ENCODE measurements around the gene RAVER1. TPM values are rescaled to one million over a fixed set of nuclear protein-coding genes. Genes with fewer than 3 reads are reported as not detected.
A peak's percentile ranks its signal among the peaks of the same experiment; 100 is the strongest.

RAVER1 gene
- total and polyA plus RNA-seq, 2 of the 13 experiments (the other 11 are each of a cell fraction or from before 2014, with no cell fraction given) = 3.6 to 7.9 TPM

DNA sequence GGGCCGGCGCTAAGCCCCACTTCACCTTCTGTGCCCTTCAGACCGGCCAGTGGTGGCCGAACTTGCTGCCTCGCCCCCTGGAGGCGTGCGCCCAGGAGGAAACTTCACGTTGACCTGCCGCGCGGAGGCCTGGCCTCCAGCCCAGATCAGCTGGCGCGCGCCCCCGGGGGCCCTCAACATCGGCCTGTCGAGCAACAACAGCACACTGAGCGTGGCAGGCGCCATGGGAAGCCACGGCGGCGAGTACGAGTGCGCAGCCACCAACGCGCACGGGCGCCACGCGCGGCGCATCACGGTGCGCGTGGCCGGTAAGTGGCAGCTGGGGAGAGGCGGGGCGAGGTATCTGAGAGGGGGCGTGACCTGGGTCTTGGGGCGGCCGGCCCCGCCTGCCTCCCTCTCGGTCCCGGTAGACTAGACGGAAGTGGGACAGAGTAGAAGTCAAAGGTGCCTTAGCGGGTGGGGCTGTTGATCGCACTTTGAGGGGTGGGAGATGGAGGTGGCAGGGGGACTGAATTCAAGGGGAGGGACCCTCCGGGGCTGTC, 38.0 kb downstream of the RAVER1 start (continued):
- TF ChIP-seq, protein P1, sequence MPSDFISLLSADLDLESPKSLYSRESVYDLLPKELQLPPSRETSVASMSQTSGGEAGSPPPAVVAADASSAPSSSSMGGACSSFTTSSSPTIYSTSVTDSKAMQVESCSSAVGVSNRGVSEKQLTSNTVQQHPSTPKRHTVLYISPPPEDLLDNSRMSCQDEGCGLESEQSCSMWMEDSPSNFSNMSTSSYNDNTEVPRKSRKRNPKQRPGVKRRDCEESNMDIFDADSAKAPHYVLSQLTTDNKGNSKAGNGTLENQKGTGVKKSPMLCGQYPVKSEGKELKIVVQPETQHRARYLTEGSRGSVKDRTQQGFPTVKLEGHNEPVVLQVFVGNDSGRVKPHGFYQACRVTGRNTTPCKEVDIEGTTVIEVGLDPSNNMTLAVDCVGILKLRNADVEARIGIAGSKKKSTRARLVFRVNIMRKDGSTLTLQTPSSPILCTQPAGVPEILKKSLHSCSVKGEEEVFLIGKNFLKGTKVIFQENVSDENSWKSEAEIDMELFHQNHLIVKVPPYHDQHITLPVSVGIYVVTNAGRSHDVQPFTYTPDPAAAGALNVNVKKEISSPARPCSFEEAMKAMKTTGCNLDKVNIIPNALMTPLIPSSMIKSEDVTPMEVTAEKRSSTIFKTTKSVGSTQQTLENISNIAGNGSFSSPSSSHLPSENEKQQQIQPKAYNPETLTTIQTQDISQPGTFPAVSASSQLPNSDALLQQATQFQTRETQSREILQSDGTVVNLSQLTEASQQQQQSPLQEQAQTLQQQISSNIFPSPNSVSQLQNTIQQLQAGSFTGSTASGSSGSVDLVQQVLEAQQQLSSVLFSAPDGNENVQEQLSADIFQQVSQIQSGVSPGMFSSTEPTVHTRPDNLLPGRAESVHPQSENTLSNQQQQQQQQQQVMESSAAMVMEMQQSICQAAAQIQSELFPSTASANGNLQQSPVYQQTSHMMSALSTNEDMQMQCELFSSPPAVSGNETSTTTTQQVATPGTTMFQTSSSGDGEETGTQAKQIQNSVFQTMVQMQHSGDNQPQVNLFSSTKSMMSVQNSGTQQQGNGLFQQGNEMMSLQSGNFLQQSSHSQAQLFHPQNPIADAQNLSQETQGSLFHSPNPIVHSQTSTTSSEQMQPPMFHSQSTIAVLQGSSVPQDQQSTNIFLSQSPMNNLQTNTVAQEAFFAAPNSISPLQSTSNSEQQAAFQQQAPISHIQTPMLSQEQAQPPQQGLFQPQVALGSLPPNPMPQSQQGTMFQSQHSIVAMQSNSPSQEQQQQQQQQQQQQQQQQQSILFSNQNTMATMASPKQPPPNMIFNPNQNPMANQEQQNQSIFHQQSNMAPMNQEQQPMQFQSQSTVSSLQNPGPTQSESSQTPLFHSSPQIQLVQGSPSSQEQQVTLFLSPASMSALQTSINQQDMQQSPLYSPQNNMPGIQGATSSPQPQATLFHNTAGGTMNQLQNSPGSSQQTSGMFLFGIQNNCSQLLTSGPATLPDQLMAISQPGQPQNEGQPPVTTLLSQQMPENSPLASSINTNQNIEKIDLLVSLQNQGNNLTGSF (CRISPR knock-in tag; IDR thresholded peaks at IDR 0.05) = no peak
- 0 out of 2 replicates have a peak, but pooled peaks have one; percentile 16 for TF ChIP-seq SRY (CRISPR knock-in tag; IDR thresholded peaks at IDR 0.05)
- TF ChIP-seq ZNF724P (CRISPR knock-in tag; IDR thresholded peaks at IDR 0.05; ENCODE audit: borderline replicate concordance) = peak; percentile 48; the same call in 1 of the 2 replicates
- TF ChIP-seq HNRNPK (IDR thresholded peaks at IDR 0.05; ENCODE audit: low read depth, low read length, poor library complexity, severe bottlenecking) = peak; percentile 77
- 0 out of 3 replicates have a peak, but pooled peaks have one; percentile 30 for TF ChIP-seq MXI1 (IDR thresholded peaks at IDR 0.05; ENCODE audit: borderline replicate concordance, low read depth, low read length)
- TF ChIP-seq NFKB2 (CRISPR knock-in tag; IDR thresholded peaks at IDR 0.05; ENCODE audit: borderline replicate concordance) = peak; percentile 17; the same call in 1 of the 2 replicates
- TF ChIP-seq TARDBP (CRISPR knock-in tag; IDR thresholded peaks at IDR 0.05) = no peak
- TF ChIP-seq PHF8 (CRISPR knock-in tag; IDR thresholded peaks at IDR 0.05) = no peak
- TF ChIP-seq KDM2A (CRISPR knock-in tag; IDR thresholded peaks at IDR 0.05; ENCODE audit: borderline replicate concordance, low read depth) = 0 out of 2 replicates have a peak, but pooled peaks have one; percentile 45
- TF ChIP-seq NRL (CRISPR knock-in tag; IDR thresholded peaks at IDR 0.05; ENCODE audit: borderline replicate concordance) = 0 out of 2 replicates have a peak, but pooled peaks have one; percentile 48
- peak; percentile 83 for TF ChIP-seq HDAC1 (CRISPR knock-in tag; IDR thresholded peaks at IDR 0.05)
- no peak for TF ChIP-seq ZNF335 (CRISPR knock-in tag; IDR thresholded peaks at IDR 0.05)
- 0 out of 2 replicates have a peak, but pooled peaks have one; percentile 31 for TF ChIP-seq ZNF552 (CRISPR knock-in tag; IDR thresholded peaks at IDR 0.05; ENCODE audit: borderline replicate concordance)
- TF ChIP-seq YEATS2 (CRISPR knock-in tag; IDR thresholded peaks at IDR 0.05; ENCODE audit: borderline replicate concordance) = 0 out of 2 replicates have a peak, but pooled peaks have one; percentile 14
- TF ChIP-seq, protein P2, sequence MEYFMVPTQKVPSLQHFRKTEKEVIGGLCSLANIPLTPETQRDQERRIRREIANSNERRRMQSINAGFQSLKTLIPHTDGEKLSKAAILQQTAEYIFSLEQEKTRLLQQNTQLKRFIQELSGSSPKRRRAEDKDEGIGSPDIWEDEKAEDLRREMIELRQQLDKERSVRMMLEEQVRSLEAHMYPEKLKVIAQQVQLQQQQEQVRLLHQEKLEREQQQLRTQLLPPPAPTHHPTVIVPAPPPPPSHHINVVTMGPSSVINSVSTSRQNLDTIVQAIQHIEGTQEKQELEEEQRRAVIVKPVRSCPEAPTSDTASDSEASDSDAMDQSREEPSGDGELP (IDR thresholded peaks at IDR 0.05; ENCODE audit: borderline replicate concordance, low read depth) = peak; percentile 92
- no peak for TF ChIP-seq NR2F6 (IDR thresholded peaks at IDR 0.05)
- TF ChIP-seq NR2F6 (CRISPR knock-in tag; IDR thresholded peaks at IDR 0.05) = peak; percentile 35; the same call in 1 of the 2 replicates
- TF ChIP-seq MYC (CRISPR knock-in tag; IDR thresholded peaks at IDR 0.05; ENCODE audit: borderline replicate concordance) = peak; percentile 53; the same call in 1 of the 2 replicates
- TF ChIP-seq RFX5 (IDR thresholded peaks at IDR 0.05; ENCODE audit: low read depth, low read length) = no peak
- TF ChIP-seq, protein P3, sequence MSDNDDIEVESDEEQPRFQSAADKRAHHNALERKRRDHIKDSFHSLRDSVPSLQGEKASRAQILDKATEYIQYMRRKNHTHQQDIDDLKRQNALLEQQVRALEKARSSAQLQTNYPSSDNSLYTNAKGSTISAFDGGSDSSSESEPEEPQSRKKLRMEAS (IDR thresholded peaks at IDR 0.05) = peak; percentile 51; the same call in 1 of the 2 replicates
- TF ChIP-seq, protein P4, sequence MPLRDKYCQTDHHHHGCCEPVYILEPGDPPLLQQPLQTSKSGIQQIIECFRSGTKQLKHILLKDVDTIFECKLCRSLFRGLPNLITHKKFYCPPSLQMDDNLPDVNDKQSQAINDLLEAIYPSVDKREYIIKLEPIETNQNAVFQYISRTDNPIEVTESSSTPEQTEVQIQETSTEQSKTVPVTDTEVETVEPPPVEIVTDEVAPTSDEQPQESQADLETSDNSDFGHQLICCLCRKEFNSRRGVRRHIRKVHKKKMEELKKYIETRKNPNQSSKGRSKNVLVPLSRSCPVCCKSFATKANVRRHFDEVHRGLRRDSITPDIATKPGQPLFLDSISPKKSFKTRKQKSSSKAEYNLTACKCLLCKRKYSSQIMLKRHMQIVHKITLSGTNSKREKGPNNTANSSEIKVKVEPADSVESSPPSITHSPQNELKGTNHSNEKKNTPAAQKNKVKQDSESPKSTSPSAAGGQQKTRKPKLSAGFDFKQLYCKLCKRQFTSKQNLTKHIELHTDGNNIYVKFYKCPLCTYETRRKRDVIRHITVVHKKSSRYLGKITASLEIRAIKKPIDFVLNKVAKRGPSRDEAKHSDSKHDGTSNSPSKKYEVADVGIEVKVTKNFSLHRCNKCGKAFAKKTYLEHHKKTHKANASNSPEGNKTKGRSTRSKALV (CRISPR knock-in tag; IDR thresholded peaks at IDR 0.05) = peak; percentile 74; the same call in 1 of the 2 replicates
- TF ChIP-seq GATAD2A (CRISPR knock-in tag; IDR thresholded peaks at IDR 0.05) = 0 out of 2 replicates have a peak, but pooled peaks have one; percentile 12
- TF ChIP-seq ZNF160 (CRISPR knock-in tag; IDR thresholded peaks at IDR 0.05) = no peak
- TF ChIP-seq ZBTB38 (CRISPR knock-in tag; IDR thresholded peaks at IDR 0.05) = peak; percentile 43

Measured in HepG2 (cell line).